Head of caudate nucleus (tissue), 42 donors: Measurements from ENCODE around the gene FBXO44.
A peak's percentile ranks its signal among the peaks of the same experiment; 100 is the strongest.
"Not testable (repeated sequence)": the region's sequence is repeated elsewhere in the genome, so short reads cannot be mapped to it uniquely, and the experiment has no call there.

Source experiments
- DNase-seq, 42 donors: peaks; one replicate each; pipeline versions ENCODE4 v3.0.0 to v3.0.0-alpha.2; 2020 to 2021; ENCODE audit warnings: mixed read lengths in 7 of 42
- intact Hi-C: fragments of 100-400 bp; cut with DNase I; formaldehyde crosslinking; loops from one replicate; pipeline ENCODE4 v1.15.0; 2022

Gene FBXO44, protein sequence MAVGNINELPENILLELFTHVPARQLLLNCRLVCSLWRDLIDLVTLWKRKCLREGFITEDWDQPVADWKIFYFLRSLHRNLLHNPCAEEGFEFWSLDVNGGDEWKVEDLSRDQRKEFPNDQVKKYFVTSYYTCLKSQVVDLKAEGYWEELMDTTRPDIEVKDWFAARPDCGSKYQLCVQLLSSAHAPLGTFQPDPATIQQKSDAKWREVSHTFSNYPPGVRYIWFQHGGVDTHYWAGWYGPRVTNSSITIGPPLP

GRCh38 chr1:11654137-11654938 lies at the start of gene FBXO44, which contains the start of gene FBXO2:
Gene FBXO44, plus strand, starts transcription at chr1:11654877. Its CDS starts 959 bp downstream, at chr1:11655836.
Gene FBXO2, minus strand, starts transcription at chr1:11654429. Its CDS starts 89 bp downstream, at chr1:11654340.
- DNase-seq = peak in 41 of 42 donors; percentile 36 to 85 (median 70)
- intact Hi-C loops = loop anchor here (5.0 to 10.0 kb wide), 2 partner anchors 63 to 150 kb away; partner anchors contain the start of genes CLCN6 and MTHFR

GRCh38 chr1:11606775-11607174 lies 47.9 kb upstream of the FBXO44 start:
- intact Hi-C loops = no loop called here
- DNase-seq = no peak

DNA sequence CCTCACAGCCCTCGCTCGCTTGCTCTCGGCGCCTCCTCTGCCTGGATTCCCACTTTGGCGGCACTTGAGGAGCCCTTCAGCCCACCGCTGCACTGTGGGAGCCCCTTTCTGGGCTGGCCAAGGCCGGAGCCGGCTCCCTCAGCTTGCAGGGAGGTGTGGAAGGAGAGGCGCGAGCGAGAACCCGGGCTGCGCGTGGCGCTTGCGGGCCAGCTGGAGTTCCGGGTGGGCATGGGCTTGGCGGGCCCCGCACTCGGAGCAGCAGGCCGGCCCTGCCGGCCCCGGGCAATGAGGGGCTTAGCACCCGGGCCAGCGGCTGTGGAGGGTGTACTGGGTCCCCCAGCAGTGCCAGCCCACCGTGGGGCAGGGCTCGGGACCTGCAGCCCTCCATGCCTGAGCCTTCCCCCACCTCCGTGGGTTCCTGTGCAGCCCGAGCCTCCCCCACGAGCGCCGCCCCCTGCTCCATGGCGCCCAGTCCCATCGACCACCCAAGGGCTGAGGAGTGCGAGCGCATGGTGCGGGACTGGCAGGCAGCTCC lies 46.0 kb upstream of the FBXO44 start:
- DNase-seq, intact Hi-C loops: not testable (repeated sequence)

DNA sequence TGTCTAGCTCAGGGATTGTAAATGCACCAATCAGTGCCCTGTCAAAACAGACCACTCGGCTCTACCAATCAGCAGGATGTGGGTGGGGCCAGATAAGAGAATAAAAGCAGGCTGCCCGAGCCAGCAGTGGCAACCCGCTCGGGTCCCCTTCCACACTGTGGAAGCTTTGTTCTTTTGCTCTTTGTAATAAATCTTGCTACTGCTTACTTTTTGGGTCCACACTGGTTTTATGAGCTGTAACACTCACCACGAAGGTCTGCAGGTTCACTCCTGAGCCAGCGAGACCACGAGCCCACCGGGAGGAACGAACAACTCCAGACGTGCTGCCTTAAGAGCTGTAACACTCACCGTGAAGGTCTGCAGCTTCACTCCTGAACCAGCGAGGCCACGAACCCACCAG lies 45.3 kb upstream of the FBXO44 start:
- intact Hi-C loops, DNase-seq: not testable (repeated sequence)

- DNase-seq = no peak
- intact Hi-C loops = no loop called here
Measured at GRCh38 chr1:11610629-11611180, 44.0 kb upstream of the FBXO44 start.

DNA sequence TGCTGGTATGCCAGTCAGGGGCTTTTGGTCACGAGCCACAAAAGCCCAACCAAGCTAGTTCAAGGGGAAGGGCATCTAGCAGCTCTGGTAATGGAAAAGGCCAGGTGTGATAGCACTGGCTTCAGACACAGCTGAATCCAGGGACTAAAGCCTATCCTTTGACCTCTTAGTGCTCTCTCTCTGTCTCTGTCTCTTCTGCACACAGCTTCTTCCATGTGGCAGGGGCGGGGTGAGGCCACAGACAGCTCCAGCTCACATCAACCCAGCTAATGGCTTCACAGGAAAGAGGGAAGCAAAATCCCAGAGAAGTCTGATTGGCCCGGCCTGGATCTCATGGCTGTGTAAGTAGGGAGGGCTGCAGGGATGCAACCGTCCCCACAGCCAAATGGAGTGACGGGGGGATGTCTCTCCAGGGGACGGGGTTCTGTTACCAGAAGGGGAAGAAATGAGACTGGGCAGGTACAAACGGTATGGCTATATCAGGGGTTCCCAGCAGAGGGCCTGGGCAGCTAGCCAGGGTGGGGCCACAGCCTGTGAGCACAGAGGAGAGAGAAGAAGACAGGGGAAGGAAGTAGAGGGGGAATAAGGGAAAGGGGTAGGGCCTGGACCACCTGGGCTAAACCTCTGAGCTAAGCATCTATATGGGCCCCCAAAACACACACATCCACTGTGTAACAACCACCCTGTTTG lies 42.9 kb upstream of the FBXO44 start:
- intact Hi-C loops = no loop called here

DNA sequence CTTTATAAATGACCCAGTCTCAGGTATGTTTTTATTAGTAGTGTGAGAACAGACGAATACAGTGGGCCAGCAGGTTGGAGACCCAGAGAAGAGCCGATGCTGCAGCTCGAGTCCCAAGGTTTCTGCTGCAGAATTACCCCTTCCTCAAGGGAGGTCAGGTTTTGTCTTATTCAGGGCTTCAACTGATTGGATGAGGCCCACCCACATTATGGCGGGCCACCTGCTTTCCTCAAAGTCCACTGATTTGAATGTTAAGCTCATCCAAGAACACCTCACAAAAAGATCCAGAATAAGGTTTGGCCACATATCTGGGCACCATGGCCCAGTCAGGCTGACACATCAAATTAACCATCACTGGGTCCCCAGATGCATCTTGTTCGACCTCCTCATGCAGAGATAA lies 41.3 kb upstream of the FBXO44 start:
- intact Hi-C loops = no loop called here
- DNase-seq = no peak

More for the DNA sequence above, 42.9 kb upstream of the FBXO44 start:
- DNase-seq = no peak

GRCh38 chr1:11615090-11615489 lies 39.6 kb upstream of the FBXO44 start:
- no peak for DNase-seq

DNA sequence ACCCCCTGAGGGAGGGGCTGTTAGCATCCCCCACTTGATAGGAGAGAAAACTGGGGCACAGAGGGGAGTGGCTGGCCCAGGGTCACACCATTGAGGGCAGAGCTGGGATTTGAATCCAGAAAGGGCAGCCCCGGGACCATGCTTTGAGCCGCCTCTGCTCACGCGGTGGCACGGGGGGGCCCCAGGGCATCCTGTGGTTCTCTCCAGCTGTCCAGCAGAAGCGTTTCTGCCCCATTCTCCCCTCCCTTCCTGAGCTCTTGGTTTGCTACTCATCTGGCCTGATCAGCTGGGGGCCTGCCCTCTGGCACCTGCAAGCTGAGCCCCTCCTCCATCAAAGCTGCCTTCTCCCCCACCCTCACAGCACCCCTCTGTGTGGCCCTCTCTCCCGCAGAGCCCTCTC lies 37.9 kb upstream of the FBXO44 start:
- intact Hi-C loops = no loop called here

More at GRCh38 chr1:11615090-11615489, 39.6 kb upstream of the FBXO44 start:
- intact Hi-C loops = no loop called here

GRCh38 chr1:11617314-11617713 lies 37.4 kb upstream of the FBXO44 start:
- no peak for DNase-seq
- intact Hi-C loops = no loop called here

More for the DNA sequence above, 37.9 kb upstream of the FBXO44 start:
- no peak for DNase-seq

DNA sequence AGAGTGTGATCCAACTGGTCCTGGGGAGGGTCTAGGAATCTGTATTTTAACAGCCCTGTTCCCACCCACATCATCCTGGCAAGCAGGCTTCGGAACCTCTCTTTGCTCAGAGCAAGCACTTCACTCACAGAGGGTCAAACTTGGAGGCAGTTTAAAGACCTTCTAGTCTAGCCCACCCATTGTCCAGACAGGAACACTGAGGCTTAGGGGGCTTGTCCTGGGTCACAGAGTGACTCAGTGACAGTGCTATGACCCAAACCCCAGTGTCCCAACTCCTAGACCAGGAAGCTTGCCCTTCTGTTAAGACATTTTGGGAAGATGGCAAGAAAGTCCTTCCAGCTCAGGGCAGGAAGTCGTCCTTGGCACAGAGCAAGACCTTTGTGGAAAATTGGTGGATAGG lies 36.9 kb upstream of the FBXO44 start:
- no peak for DNase-seq
- intact Hi-C loops = no loop called here

DNA sequence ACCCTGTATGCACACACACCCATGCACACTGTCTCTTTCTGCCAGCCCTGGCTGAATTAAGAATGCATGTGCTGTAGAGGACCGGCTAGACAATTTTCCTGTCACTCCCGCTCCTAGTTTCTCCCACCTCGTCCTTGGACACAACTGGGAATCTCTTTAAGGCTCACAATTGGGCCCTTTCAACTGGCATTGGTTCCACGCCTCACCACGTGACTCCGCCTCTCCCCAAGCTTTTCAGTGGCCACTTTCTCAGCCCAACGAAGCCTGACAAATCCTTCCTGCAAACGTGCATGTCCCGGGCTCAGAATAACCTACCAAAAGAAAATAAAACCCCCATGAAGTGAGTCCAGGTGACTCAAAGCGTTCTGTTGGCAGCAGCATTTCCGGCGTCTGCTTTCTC lies 34.3 kb upstream of the FBXO44 start:
- DNase-seq = no peak
- intact Hi-C loops = no loop called here

GRCh38 chr1:11620924-11621323 lies 33.8 kb upstream of the FBXO44 start:
- intact Hi-C loops = no loop called here
- no peak for DNase-seq

DNA sequence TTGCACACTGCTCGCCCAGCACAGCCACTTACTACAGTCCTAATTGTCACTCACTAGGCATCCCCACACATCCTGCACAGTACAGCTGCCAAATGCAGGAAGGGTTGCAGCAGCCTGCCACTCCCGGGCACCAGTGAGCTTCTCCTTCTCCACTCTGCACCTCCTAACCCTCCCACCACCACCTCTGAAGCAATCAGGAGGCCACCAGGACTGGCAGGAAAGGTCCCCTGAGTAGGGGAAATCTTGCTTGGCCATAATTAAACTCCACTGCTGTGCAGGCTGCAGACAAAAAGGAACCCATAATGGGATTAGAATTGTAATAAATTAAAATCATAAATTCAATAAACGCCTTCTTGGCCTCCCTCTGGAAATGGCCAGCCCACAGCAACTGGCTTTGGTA lies 32.3 kb upstream of the FBXO44 start:
- intact Hi-C loops = no loop called here

GRCh38 chr1:11623702-11624101 lies 31.0 kb upstream of the FBXO44 start:
- intact Hi-C loops = no loop called here
- no peak for DNase-seq

More for the DNA sequence above, 32.3 kb upstream of the FBXO44 start:
- no peak for DNase-seq

- no peak for DNase-seq
- intact Hi-C loops = no loop called here
Measured at GRCh38 chr1:11626551-11626950, 28.1 kb upstream of the FBXO44 start.

DNA sequence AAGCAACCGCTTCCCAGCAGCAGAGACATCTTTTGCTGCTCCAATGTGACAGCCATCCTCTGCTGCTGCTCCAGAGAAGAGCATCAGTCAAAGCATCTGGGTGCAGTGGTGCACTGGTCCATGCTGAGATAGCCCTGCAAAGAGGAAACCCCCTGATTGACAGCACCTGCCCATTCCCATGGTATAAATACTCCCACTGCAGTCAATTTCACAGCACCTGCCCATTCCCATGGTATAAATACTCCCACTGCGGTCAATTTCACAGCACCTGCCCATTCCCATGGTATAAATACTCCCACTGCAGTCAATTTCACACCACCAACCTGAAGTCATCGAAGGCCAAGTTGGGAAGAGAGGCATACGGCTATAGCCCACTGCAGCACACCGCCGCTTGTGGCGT lies 25.9 kb upstream of the FBXO44 start:
- intact Hi-C loops = no loop called here
- no peak for DNase-seq

- peak in 3 of 42 donors; percentile 40 to 48 (median 48) for DNase-seq
- intact Hi-C loops = no loop called here
Measured at GRCh38 chr1:11629184-11630016, 25.3 kb upstream of the FBXO44 start.
